CD14-positive monocyte (primary cell): ENCODE results near the gene ZNF436. TPM values are rescaled to one million over a fixed set of nuclear protein-coding genes. Genes with fewer than 3 reads are reported as not detected.

Experiments
- DNase-seq, 3 donors: peaks; one replicate each; pipeline ENCODE4 v3.0.0-alpha.2; 2011 to 2022
- H2AFZ ChIP-seq: 2 replicates; pipeline ENCODE4 v1.6.0; 2012; ENCODE audit warnings: mild to moderate bottlenecking, low read depth, low read length, inconsistent platforms; ENCODE audit not compliant: insufficient read depth, poor library complexity, severe bottlenecking
- H3K27ac ChIP-seq, 2 donors: 1 replicate in 1 of 2; 2 replicates in 1 of 2; pipeline ENCODE4 v1.5.1; 2012 to 2013; ENCODE audit warnings: low read length in 2 of 2, control low read depth in 1 of 2, inconsistent platforms in 1 of 2, low read depth in 1 of 2, mild to moderate bottlenecking in 1 of 2
- H3K27me3 ChIP-seq, 2 donors: one replicate each; pipeline versions ENCODE4 v1.6.0 to v1.6.1; 2011 to 2013; ENCODE audit warnings: low read length in 2 of 2; ENCODE audit not compliant: control insufficient read depth in 2 of 2, insufficient read depth in 2 of 2
- H3K36me3 ChIP-seq, 2 donors: replicated peaks in 1 of 2; 1 replicate in 1 of 2; 2 replicates in 1 of 2; pipeline versions ENCODE4 v1.5.1 to v1.6.1; 2012 to 2013; ENCODE audit warnings: low read length in 2 of 2, control low read depth in 1 of 2, inconsistent platforms in 1 of 2, mild to moderate bottlenecking in 1 of 2; ENCODE audit not compliant: insufficient read depth in 2 of 2, control insufficient read depth in 1 of 2
- H3K4me1 ChIP-seq, 2 donors: 1 replicate in 1 of 2; 2 replicates in 1 of 2; pipeline versions ENCODE4 v1.5.1 to v1.6.1; 2012 to 2013; ENCODE audit warnings: low read length in 2 of 2, control low read depth in 1 of 2, inconsistent platforms in 1 of 2, mild to moderate bottlenecking in 1 of 2, moderate library complexity in 1 of 2; ENCODE audit not compliant: insufficient read depth in 2 of 2, control insufficient read depth in 1 of 2
- H3K4me2 ChIP-seq: replicated peaks from 2 replicates; pipeline ENCODE3; 2012; ENCODE audit warnings: low read length, moderate library complexity, mild to moderate bottlenecking; ENCODE audit not compliant: poor library complexity, severe bottlenecking; ENCODE audit errors: extremely low read depth
- H3K4me3 ChIP-seq, 3 experiments: fragments of 200-600 bp in 1 of 3; sonication (generic) in 1 of 3; replicated peaks in 1 of 3; 1 replicate in 2 of 3; 2 replicates in 1 of 3; pipeline ENCODE4 v1.5.1; 2011 to 2013; ENCODE audit warnings: low read length in 3 of 3, mild to moderate bottlenecking in 3 of 3, control low read depth in 2 of 3, low read depth in 2 of 3, inconsistent platforms in 1 of 3, moderate library complexity in 1 of 3
- H3K79me2 ChIP-seq: 2 replicates; pipeline ENCODE4 v1.6.0; 2012; ENCODE audit warnings: mild to moderate bottlenecking, control low read depth, inconsistent platforms, low read length, moderate library complexity; ENCODE audit not compliant: insufficient read depth
- H3K9ac ChIP-seq: 2 replicates; pipeline ENCODE4 v1.6.0; 2017; ENCODE audit warnings: low read length, mild to moderate bottlenecking; ENCODE audit not compliant: insufficient read depth, poor library complexity, severe bottlenecking
- H3K9me3 ChIP-seq, 2 donors: replicated peaks in 1 of 2; 1 replicate in 1 of 2; 2 replicates in 1 of 2; pipeline versions ENCODE4 v1.5.1 to v1.6.1; 2012 to 2013; ENCODE audit warnings: low read length in 2 of 2, control low read depth in 1 of 2; ENCODE audit not compliant: control insufficient read depth in 1 of 2, insufficient read depth in 1 of 2
- H4K20me1 ChIP-seq: 2 replicates; pipeline ENCODE4 v1.6.0; 2012; ENCODE audit warnings: mild to moderate bottlenecking, low read length, control low read depth, moderate library complexity; ENCODE audit not compliant: insufficient read depth
- H3K27ac Mint-ChIP-seq, 7 donors: one replicate each; pipeline ENCODE4 v1.8.0; 2020; ENCODE audit warnings: mild to moderate bottlenecking in 7 of 7, mixed read lengths in 7 of 7, moderate library complexity in 6 of 7, inconsistent platforms in 2 of 7
- H3K27me3 Mint-ChIP-seq, 3 donors: one replicate each; pipeline ENCODE4 v1.8.0; 2021 to 2022; ENCODE audit warnings: low read depth in 3 of 3, mild to moderate bottlenecking in 3 of 3, mixed read lengths in 3 of 3, moderate library complexity in 3 of 3, inconsistent platforms in 1 of 3
- H3K36me3 Mint-ChIP-seq, 2 donors: one replicate each; pipeline ENCODE4 v1.8.0; 2020; ENCODE audit warnings: mixed read lengths in 2 of 2, inconsistent platforms in 1 of 2, mild to moderate bottlenecking in 1 of 2
- H3K4me1 Mint-ChIP-seq: one replicate; pipeline ENCODE4 v1.8.0; 2020; ENCODE audit warnings: mild to moderate bottlenecking, mixed read lengths
- H3K4me3 Mint-ChIP-seq, 2 donors: one replicate each; pipeline ENCODE4 v1.8.0; 2020; ENCODE audit warnings: mild to moderate bottlenecking in 2 of 2, mixed read lengths in 2 of 2, moderate library complexity in 1 of 2
- H3K9me3 Mint-ChIP-seq, 7 donors: one replicate each; pipeline ENCODE4 v1.8.0; 2020 to 2022; ENCODE audit warnings: mixed read lengths in 7 of 7, mild to moderate bottlenecking in 6 of 7, moderate library complexity in 6 of 7, inconsistent platforms in 2 of 7
- WGBS: methylation state at CpG from one replicate; pipeline ENCODE4 v1.1.5; 2013; ENCODE audit warnings: missing lambda C conversion rate; ENCODE audit not compliant: insufficient coverage; 5-methylcytosine and 5-hydroxymethylcytosine counted together
- intact Hi-C, 2 donors: fragments of 100-400 bp; cut with micrococcal nuclease; formaldehyde crosslinking; loops; one replicate each; pipeline versions ENCODE4 v1.15.0 to v1.15.1; 2023
- polyA plus RNA-seq, 3 donors: library from polyadenylated mRNA; depleted of rRNA in 1 of 3; unstranded in 2 of 3; stranded (reverse) in 1 of 3; fragments of 300-500 nt in 2 of 3; fragments of >200 nt in 1 of 3; fragmentation: Illumina TruSeq in 2 of 3; gene quantifications; 1 replicate in 2 of 3; 2 replicates in 1 of 3; pipeline ENCODE4 v1.2.3, GENCODE V29; 2012 to 2021
- TF ChIP-seq, protein P1 (sequence below): fragments of 200-600 bp; IDR thresholded peaks from one replicate; pipeline ENCODE4 v1.8.0; 2022; ENCODE audit warnings: antibody characterized with exemption, mild to moderate bottlenecking

Gene ZNF436
- polyA plus RNA-seq, 3 donors, result 1.4 to 2.4 (median 2.0) TPM

DNA sequence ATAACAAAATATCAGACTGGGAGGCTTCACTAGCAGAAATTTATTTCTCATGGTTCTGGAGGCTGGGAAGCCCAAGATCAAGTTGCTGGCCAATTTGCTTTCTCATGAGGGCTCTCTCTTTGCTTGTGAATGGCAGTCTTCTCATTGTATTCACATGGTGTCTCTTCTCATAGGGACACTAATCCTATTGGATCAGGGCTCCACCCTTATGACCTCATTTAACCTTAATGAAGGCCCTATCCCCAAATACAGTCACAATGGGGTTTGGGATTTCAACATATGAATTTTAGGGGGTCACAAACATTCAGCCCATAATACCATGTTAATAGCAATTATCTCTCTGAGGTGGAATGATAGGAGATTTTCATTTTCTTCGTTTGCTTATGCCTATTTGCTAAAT lies 29.6 kb upstream of the ZNF436 start:
- no peaks in the 10 kb centered on the region for H3K79me2 ChIP-seq
- no peaks in the 10 kb centered on the region for H3K36me3 ChIP-seq
- H3K9me3 Mint-ChIP-seq, result no peaks in the 10 kb centered on the region
- H3K4me1 ChIP-seq, result peaks cover 32 to 37% of the 10 kb centered on the region in 2 donors
- no peaks in the 10 kb centered on the region for H4K20me1 ChIP-seq
- peaks cover 40% of the 10 kb centered on the region for H3K4me1 Mint-ChIP-seq
- no peaks in the 10 kb centered on the region for H3K36me3 Mint-ChIP-seq
- H3K27me3 Mint-ChIP-seq, result peaks cover 1 to 9% (median 2%) of the 10 kb centered on the region in 3 donors
- no peak overlapping the region for H3K27ac ChIP-seq
- TF ChIP-seq, protein P1, sequence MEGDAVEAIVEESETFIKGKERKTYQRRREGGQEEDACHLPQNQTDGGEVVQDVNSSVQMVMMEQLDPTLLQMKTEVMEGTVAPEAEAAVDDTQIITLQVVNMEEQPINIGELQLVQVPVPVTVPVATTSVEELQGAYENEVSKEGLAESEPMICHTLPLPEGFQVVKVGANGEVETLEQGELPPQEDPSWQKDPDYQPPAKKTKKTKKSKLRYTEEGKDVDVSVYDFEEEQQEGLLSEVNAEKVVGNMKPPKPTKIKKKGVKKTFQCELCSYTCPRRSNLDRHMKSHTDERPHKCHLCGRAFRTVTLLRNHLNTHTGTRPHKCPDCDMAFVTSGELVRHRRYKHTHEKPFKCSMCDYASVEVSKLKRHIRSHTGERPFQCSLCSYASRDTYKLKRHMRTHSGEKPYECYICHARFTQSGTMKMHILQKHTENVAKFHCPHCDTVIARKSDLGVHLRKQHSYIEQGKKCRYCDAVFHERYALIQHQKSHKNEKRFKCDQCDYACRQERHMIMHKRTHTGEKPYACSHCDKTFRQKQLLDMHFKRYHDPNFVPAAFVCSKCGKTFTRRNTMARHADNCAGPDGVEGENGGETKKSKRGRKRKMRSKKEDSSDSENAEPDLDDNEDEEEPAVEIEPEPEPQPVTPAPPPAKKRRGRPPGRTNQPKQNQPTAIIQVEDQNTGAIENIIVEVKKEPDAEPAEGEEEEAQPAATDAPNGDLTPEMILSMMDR, result no peak
- H3K4me3 Mint-ChIP-seq, result no peak overlapping the region
- no CpG with 5 or more reads among the region's 1 CpG for WGBS
- no peak overlapping the region for H3K4me3 ChIP-seq
- intact Hi-C loops, result no loop called here
- no peaks in the 10 kb centered on the region for H3K9me3 ChIP-seq
- no peak overlapping the region for H3K9ac ChIP-seq
- H3K27ac Mint-ChIP-seq, result no peak overlapping the region
- no peak for DNase-seq
- H3K27me3 ChIP-seq, result no peaks in the 10 kb centered on the region
- H2AFZ ChIP-seq, result no peak overlapping the region
- H3K4me2 ChIP-seq, result no peak overlapping the region

GRCh38 chr1:23397908-23398307 lies 28.3 kb upstream of the ZNF436 start:
- WGBS, result 100% methylated on average over 2 of the region's 7 CpGs
- H3K4me3 Mint-ChIP-seq, result no peak overlapping the region
- no peaks in the 10 kb centered on the region for H3K36me3 Mint-ChIP-seq

More at GRCh38 chr1:23397908-23398307, 28.3 kb upstream of the ZNF436 start:
- H4K20me1 ChIP-seq, result no peaks in the 10 kb centered on the region
- no peaks in the 10 kb centered on the region for H3K36me3 ChIP-seq
- intact Hi-C loops, result no loop called here
- TF ChIP-seq, protein P1, result no peak
- H3K79me2 ChIP-seq, result no peaks in the 10 kb centered on the region
- no peak overlapping the region for H3K4me3 ChIP-seq
- H3K4me1 ChIP-seq, result peaks cover 19 to 23% of the 10 kb centered on the region in 2 donors
- H2AFZ ChIP-seq, result no peak overlapping the region
- H3K4me2 ChIP-seq, result no peak overlapping the region
- Mint-ChIP-seq H3K27ac (no peak overlapping the region), H3K4me1 (peaks cover 27% of the 10 kb centered on the region), H3K27me3 (peaks cover 1 to 9% (median 2%) of the 10 kb centered on the region in 3 donors), H3K9me3 (no peaks in the 10 kb centered on the region)
- no peak for DNase-seq
- no peaks in the 10 kb centered on the region for H3K27me3 ChIP-seq
- no peaks in the 10 kb centered on the region for H3K9me3 ChIP-seq
- H3K27ac ChIP-seq, result no peak overlapping the region
- H3K9ac ChIP-seq, result no peak overlapping the region
